Stimulated activated CD8-positive, alpha-beta memory T cell treated with anti-CD3 and anti-CD28 coated beads, Interleukin-4, amount 100 ng/mL, for 1 hour (primary cell): ENCODE data around the gene PTGDR.

ENCODE experiments used
- DNase-seq, 2 donors: peaks; one replicate each; pipeline ENCODE4 v3.0.0-alpha.2; 2020; ENCODE audit warnings: low read depth in 2 of 2, low spot score in 1 of 2

PTGDR gene

GRCh38 chr14:52310541-52310940 lies 43.0 kb downstream of the PTGDR start:
- no peak for DNase-seq

DNA sequence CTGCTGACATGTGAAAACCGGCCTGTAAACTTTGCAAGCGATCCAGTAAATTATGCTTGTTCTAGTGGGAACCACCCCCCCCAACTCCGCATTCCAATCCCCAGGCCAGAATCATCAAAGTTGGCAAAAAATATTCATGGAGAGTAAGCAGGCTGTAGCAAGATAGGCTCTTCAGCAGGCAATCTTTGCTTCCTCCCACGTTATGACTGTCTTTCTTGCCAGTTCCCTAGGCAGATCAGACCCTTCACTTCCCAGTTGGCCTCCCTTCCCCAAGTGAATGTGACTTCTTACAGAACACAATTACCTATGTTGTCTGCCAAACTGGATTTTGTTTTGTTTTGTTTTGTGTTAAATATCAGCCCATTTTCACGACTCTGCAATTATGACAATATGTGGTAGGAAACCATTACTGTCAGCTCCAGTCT lies 45.4 kb downstream of the PTGDR start:
- DNase-seq: no peak

DNA sequence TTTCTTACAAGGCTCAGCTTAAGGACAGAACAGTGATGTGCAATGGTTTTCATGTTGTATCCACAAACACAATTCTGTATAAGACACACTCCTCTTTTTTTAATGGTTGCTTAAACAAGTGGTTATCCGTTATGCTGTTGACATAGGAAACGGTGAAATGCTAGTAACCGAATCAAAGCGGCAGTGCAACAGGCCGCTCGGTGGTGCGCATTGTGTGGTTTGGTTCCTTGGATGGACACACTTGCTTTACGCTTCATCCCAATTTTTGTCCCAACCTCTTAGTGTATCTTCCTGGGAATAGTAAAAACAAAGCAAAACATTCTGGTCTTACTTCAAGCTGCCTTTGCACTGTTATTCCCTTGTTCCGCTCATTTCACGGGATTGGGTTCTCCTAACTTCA lies 46.0 kb downstream of the PTGDR start:
- DNase-seq: no peak

DNA sequence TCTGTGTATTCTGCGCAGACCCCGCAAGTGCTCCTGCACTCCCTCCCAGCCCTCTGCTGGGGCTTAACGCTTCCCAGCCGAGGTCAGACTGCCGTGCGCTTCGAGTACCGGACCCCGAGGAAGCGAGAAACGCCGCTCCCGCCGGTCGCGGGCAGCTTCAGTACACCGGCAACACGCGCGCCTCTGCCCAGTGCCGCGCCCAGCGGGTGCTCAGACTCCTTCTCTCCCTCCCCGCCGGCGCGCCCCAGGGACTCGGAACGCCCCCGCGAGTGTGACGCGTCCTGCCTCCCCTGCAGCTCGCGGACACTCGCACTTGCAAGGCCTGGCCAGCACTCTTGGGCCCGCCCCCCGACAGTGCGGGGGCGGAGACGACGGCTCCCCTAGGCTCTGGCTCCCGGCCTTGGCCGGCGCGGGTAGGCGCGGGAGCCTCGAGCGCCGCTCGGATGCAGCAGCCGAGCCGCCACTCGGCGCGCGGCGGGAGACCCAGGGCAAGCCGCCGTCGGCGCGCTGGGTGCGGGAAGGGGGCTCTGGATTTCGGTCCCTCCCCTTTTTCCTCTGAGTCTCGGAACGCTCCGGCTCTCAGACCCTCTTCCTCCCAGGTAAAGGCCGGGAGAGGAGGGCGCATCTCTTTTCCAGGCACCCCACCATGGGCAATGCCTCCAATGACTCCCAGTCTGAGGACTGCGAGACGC lies 46.6 kb downstream of the PTGDR start, which contains the start of gene PTGER2:
Gene PTGER2, plus strand, starts transcription at position 410 of the 692 bp plus-strand sequence. Its CDS starts 237 bp downstream, at position 647.
- DNase-seq: peak; percentile 57 to 68

GRCh38 chr14:52314595-52315354 lies 47.3 kb downstream of the PTGDR start:
- no peak for DNase-seq

GRCh38 chr14:52315355-52315718 lies 47.8 kb downstream of the PTGDR start:
- no peak for DNase-seq

- no peak for DNase-seq
Measured at GRCh38 chr14:52318062-52318461, 50.6 kb downstream of the PTGDR start.

DNA sequence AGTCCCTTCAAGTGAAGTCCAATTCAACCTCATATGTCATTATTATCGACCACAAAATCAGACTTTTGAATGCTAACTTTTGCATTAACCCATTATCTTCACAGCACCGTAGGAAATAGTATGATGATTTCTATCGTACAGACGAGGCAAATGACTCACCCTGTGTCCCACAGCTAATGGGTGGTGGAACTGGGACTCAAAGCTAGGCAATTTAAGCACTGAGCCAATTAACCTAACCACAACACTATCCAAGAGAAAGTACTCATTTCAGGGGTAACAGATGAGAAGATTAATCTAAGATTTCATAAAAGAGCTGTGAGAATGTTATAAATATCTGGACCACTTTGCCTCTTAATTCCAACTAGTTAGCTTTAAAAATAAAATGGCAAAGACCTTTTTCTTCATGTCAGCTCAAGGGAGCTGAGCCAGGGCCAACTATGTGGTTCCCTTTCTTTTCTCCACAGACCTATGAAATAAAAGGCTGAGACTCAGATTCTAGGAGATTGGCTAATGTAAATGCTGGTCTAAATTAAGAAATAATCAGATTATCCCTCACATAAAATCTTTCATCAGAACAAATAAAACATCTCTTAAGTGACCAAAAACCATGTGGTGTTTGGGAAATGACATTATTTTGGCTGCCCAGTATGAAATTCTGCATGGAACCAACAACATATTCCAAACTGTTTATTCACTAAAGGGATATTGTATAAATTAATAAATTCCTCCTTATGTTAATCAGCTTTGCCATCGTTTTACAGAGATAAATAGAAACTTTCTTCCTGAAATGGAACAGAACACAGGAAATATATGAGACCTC lies 51.5 kb downstream of the PTGDR start:
- DNase-seq: no peak

GRCh38 chr14:52319919-52320318 lies 52.4 kb downstream of the PTGDR start:
- no peak for DNase-seq

- DNase-seq: no peak
Measured at GRCh38 chr14:52325126-52325525, 57.6 kb downstream of the PTGDR start.

DNA sequence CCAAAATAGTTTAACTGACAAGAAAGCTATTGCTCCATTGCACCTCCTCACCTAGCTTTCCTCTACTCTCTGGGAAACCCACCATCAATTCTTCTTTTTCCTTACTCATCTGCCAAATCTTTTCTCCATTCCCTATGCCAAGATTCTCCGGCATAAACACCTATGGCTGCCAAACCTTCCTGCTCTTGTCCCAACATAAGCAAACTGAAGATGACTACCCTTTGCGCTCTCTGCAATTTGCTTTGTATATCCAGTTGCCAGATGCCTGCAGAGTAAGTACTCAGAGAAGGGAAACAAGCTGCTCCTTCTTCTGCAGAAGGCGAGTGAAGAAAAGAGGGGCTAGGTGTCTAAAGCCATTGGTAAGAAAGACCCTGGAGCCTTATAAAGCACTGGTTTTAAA lies 58.1 kb downstream of the PTGDR start:
- DNase-seq: no peak
